ENCODE data around the gene C1QTNF9B. TPM values are rescaled to one million over a fixed set of nuclear protein-coding genes. Genes with fewer than 3 reads are reported as not detected.

The C1QTNF9B gene
- polyA plus RNA-seq, 1 experiment = not detected

- POLR2A ChIA-PET = no interaction called here
- H3K27me3 ChIP-seq (ENCODE audit: control insufficient read depth, insufficient read depth, low read length) = no peaks in the 10 kb centered on the region
- DNase-seq (ENCODE audit: low read depth) = no peak
- no peak overlapping the region for H3K4me3 ChIP-seq (ENCODE audit: low read depth, low read length)
- CTCF ChIA-PET = no interaction called here
- H3K36me3 ChIP-seq (ENCODE audit: control insufficient read depth, insufficient read depth, low read length) = 0 out of 2 replicates have a peak, but pooled peaks cover 1% of the 10 kb centered on the region
- TF ChIP-seq CTCF (IDR thresholded peaks at IDR 0.05; ENCODE audit: insufficient read depth, low read depth, low read length) = no peak
These were observed 53.2 kb downstream of the C1QTNF9B start for GRCh38 chr13:23844132-23844531.

GRCh38 chr13:23843436-23843835, 53.9 kb downstream of the C1QTNF9B start:
- no peaks in the 10 kb centered on the region for H3K27me3 ChIP-seq (ENCODE audit: control insufficient read depth, insufficient read depth, low read length)
- no peak for DNase-seq (ENCODE audit: low read depth)
- POLR2A ChIA-PET = no interaction called here
- H3K36me3 ChIP-seq (ENCODE audit: control insufficient read depth, insufficient read depth, low read length) = no peaks in the 10 kb centered on the region
- no peak overlapping the region for H3K4me3 ChIP-seq (ENCODE audit: low read depth, low read length)
- TF ChIP-seq CTCF (IDR thresholded peaks at IDR 0.05; ENCODE audit: insufficient read depth, low read depth, low read length) = no peak
- CTCF ChIA-PET = interaction anchor here (0.9 kb wide), 1 partner anchor 22 kb away, joined by 3 read pairs; no protein-coding TSS in a partner anchor

GRCh38 chr13:23842406-23842805, 54.9 kb downstream of the C1QTNF9B start:
- ChIA-PET POLR2A (no interaction called here), CTCF (no interaction called here)
- no peak for TF ChIP-seq CTCF (IDR thresholded peaks at IDR 0.05; ENCODE audit: insufficient read depth, low read depth, low read length)
- Histone ChIP-seq H3K4me3 (ENCODE audit: low read depth, low read length) (no peak overlapping the region), H3K36me3 (ENCODE audit: control insufficient read depth, insufficient read depth, low read length) (no peaks in the 10 kb centered on the region), H3K27me3 (ENCODE audit: control insufficient read depth, insufficient read depth, low read length) (no peaks in the 10 kb centered on the region)
- no peak for DNase-seq (ENCODE audit: low read depth)

Other genes starting within 250 kb of the C1QTNF9B start
- 10.9 and 12.4 TPM in 2 replicates for gene MIPEP, start 8.1 kb downstream of the C1QTNF9B start, polyA plus RNA-seq (2011; rRNA removed)

Data from BJ (cell line).